GM12873 (cell line): ENCODE data around the gene TUFT1.

Source experiments
- TF ChIP-seq, protein P1 (sequence below): IDR thresholded peaks from 2 replicates; pipeline ENCODE4 v1.5.1; 2012; ENCODE audit warnings: low read depth, mild to moderate bottlenecking, moderate library complexity, low read length, control low read depth; ENCODE audit not compliant: insufficient read depth; ENCODE audit errors: missing control alignments

The TUFT1 gene

DNA sequence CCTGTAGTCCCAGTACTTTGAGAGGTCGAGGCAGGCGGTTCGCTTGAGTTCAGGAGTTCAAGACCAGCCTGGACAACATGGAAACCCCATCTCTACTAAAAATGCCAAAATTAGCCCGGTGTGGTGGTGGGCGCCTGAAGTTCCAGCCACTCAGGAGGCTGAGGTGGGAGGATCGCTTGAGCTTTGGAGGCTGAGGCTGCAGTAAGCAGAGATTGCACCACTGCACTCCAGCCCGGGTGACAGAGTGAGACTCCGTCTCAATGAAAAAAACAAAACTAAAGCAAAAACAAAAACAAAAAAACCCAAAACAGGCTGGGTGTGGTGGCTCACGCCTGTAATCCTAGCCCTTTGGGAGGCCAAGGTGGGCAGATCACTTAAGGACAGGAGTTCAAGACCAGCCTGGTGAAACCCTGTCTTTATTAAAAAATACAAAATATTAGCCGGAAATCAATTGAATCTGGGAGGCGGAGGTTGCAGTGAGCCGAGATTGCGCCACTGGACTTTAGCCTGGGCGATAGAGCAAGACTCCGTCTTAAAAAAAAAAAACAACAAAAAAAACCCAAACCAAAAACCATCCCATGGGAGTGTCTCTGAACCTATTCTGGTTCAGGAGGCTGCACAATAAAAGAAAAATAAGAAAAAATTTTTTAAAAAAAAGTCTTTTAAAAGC is 30.6 kb upstream of the TUFT1 start:
- TF ChIP-seq, protein P1, sequence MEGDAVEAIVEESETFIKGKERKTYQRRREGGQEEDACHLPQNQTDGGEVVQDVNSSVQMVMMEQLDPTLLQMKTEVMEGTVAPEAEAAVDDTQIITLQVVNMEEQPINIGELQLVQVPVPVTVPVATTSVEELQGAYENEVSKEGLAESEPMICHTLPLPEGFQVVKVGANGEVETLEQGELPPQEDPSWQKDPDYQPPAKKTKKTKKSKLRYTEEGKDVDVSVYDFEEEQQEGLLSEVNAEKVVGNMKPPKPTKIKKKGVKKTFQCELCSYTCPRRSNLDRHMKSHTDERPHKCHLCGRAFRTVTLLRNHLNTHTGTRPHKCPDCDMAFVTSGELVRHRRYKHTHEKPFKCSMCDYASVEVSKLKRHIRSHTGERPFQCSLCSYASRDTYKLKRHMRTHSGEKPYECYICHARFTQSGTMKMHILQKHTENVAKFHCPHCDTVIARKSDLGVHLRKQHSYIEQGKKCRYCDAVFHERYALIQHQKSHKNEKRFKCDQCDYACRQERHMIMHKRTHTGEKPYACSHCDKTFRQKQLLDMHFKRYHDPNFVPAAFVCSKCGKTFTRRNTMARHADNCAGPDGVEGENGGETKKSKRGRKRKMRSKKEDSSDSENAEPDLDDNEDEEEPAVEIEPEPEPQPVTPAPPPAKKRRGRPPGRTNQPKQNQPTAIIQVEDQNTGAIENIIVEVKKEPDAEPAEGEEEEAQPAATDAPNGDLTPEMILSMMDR, result no peak

DNA sequence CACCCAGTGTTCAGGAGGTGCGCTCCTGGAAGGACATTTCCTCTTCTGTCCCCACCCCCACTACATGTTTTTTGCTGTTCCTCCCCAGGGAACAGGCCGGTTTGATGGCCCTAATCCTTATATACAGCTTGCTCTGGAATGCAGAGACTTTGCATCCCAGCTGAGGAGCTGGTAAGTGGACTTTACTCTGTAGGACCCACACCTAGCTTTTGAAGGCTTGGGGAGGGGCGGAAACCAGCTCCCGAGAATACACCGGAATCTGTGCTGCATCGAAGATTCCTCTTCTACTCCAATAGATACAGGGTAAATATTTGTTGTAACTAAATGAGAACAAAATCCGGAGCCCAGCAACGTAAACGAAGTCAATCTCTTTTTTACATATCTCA is 30.1 kb upstream of the TUFT1 start:
- TF ChIP-seq, protein P1, result no peak

DNA sequence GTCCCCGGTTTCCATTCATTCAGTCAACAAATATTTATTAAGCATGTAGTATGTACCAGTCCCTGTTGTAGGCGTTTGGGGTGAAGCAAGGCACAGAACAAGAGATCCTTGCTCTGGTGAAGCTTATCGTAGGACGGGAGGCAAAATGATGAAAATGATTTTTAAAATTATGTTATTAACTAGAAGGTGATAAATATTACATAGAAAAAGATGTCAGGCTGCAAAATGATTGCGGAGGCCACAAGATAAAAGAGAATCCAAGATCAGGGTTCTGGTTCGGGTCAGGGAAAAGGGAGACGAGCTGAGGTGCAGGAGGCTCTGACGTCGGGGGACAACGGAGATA is 29.5 kb upstream of the TUFT1 start:
- TF ChIP-seq, protein P1, result no peak

DNA sequence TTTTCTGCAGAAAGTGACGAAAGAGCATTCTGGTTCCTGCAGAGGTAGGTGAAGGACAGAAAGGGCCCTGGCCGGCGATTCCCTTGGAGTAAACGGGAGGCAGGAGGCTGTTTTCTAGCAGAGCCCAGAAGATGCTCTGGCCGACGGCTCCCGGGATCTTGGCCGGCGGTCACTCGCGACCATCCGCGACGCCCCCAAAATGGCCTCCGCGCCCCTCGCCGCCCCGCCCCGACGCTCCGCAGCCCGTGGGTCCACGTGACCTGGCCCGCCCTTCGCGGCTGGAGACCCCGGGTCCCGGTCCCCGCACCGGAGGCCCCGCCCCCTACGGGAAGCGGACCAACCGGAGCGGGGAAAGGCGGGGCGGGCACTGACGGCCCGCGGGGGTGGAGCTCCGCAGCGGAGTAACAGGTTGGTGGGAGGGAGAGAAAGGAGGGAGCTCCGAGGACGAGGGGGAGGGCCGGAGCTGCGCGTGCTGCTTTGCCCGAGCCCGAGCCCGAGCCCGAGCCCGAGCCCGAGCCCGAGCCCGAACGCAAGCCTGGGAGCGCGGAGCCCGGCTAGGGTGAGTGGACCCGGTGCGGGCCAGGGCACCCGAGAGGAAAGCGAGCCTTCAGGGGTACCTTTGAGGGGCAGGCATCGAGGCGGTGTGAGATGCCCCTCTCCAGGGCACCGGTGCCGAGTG is 29.0 kb upstream of the TUFT1 start, which contains the start of gene CGN:
CGN (plus strand) TSS at position 431 of the 679 bp plus-strand sequence. CDS start 7,133 bp downstream, outside the sequence.
- TF ChIP-seq, protein P1, result no peak

DNA sequence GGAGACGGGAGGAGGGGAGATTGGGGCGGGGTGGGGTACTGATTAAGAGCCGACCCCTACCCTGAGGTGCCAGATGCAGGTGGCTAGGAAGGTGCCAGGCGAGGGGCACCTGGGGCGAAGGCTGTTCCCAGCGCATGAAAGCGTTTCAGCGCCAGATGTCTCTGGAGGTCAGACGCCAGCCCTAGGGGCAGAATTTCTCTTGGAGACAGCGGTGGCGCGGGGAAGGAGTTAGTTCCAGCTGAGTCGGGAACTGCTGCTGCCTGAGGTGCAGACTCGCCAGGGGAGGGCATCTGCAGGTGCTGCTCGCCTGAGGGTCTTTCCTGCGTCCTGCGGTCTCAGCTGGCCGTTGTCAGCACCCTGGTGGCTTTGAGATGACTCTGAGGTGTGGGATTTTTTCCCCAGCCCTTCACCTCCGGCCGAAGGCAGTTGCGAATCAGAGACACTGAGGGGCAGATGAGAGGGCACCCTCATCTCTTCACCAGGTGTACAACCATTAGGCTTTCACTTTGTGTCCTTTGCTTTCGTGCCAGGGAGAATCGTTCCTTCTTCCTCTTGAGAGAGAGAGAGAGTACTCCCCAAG is 28.4 kb upstream of the TUFT1 start:
- TF ChIP-seq, protein P1, result peak; percentile 13

DNA sequence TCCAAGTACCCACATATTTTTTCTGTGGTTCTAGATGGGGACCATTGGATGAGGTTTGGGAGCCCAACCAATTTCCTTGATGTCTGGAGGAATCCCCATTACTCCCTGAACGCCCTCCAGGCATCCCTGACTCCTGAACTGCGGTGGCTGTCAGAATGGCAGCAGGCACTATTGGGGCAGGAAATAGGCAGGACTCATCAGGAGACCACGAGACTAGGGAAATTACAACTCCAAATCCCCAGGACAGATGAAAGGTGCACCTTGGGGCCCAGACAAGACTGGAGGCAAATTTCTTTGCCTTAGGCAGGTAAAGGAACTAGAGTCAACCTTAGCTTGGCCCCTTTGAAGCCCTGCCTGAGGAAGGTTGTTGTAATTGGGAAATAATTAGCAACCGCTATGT is 27.8 kb upstream of the TUFT1 start:
- TF ChIP-seq, protein P1, result no peak

DNA sequence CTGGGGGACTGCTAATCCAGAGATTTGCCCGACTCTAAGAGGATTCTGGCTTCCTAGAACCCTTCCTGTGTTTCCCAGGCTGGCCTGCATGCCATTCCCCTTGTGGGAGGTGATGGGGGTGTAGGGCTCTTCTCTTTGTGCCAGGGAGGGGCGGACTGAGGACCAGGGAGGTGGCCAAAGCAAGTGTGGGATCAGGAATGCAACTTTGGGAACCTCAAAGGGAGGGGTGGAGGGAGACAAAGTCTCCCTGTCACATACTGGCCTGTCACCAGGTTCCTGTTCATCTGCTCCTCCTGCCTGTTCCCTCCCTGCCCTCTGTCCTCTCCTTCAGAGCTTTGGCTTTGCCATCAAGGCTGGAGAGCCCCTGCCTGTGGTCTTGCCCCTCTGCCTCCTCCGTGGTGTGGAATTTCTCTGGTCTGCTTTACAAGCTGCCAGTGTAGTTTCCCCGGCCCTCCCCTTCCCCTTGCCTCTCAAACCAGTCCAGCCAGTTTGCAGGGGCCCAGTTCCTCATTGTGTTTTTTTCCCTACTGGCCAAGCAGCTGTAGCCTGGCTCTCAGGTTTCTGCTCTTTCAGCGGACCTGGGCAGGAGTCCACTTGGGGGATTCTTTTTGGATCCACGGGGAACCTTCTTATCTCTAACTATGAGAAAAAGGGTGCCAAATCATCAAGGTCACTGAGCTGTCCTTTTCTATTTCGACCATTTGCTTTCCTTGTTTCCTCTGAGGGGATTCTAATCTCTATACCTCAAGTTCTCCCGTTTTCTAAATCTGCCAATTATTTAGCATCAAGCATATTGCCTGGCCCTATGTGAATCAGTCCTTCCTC is 27.1 kb upstream of the TUFT1 start:
- TF ChIP-seq, protein P1, result no peak
